Measurements from ENCODE around the gene S1PR4.

The S1PR4 gene

GRCh38 chr19:3224346-3225168, 46.0 kb downstream of the S1PR4 start, which contains the start of gene CELF5:
Gene CELF5, plus strand, starts transcription at chr19:3224661. Its CDS starts 79 bp downstream, at chr19:3224740.
- peak; percentile 56 for DNase-seq

DNA sequence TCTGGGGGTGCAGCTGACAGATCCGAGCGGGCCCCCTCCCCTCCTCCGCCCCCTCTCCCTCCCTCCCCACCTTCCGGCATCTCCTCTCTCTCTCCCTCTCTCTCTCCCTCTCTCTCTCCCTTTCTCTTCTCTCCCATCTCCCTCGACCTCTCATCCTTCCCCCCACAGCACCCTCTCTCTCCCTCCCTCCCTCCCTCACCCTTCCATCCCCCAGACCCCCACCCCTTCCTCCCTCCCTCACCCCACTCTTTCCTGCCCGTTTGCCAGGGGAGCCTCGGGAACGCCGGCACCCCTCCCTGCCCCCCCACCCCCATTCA, 46.6 kb downstream of the S1PR4 start:
- DNase-seq, result no peak

DNA sequence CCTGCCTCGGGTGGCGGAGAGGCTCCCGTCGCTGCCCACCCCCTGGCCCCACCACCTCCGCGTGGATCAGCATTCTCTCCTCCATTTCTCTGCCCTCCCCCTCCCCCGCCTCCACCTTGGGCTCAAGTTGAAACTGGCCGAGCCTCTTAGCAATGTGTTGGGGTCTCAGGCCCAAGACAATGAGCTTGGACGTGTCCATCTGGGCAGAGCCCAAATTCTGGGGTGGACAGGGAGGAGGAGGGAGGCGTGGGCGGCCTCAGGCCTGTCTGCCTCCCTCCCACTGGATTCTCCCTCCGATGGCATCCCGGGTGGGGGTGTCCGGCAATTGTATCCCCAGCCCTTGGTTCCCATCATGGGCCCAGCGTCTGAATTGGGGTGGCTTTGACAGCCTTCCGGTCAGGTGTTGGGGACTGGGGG, 47.1 kb downstream of the S1PR4 start:
- no peak for DNase-seq

GRCh38 chr19:3227054-3227626, 48.6 kb downstream of the S1PR4 start:
- DNase-seq, result no peak

GRCh38 chr19:3229346-3229743, 50.8 kb downstream of the S1PR4 start:
- DNase-seq, result no peak

Measured in effector CD8-positive, alpha-beta T cell (primary cell).